ENCODE data around the gene CSTF3.

DNA sequence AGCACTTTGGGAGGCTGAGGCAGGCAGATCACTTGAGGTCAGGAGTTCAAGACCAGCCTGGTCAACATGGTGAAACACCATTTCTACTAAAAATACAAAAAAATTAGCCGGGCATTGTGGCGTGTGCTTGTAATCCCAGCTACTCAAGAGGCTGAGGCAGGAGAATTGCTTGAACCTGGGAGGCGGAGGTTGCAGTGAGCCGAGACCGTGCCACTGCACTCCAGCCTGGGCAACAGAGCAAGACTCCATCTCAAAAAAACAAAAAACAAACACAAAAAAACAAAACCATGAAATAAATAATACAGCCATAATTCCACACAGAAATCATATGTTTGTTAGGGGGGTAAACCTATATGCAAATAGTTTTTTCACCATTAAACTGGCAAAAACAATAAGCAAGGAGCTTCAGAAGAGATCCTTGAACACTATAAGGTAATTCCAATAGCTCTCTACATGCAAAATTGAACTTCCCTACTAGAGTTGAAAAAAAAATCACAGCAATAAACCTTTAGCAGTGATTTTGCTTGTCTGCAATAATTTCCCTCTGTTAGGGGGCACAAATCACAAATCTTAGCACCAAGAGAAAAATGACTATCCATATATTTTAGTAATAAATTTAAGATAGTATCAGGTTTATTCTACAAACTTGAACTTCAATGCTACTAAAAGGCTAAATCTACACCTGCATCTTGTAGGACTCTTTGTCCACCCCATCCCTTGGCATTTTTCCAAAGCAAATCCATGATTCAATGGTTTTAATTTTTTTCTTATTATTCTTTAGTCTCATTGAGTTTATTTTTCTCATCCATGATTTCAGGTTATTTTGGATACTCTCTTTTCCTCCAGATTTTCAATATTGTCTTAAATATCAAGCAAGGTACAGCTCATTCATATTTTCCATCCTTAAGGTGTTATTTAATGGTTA, 3.9 kb downstream of the CSTF3 start:
- TF ChIP-seq, protein P1, sequence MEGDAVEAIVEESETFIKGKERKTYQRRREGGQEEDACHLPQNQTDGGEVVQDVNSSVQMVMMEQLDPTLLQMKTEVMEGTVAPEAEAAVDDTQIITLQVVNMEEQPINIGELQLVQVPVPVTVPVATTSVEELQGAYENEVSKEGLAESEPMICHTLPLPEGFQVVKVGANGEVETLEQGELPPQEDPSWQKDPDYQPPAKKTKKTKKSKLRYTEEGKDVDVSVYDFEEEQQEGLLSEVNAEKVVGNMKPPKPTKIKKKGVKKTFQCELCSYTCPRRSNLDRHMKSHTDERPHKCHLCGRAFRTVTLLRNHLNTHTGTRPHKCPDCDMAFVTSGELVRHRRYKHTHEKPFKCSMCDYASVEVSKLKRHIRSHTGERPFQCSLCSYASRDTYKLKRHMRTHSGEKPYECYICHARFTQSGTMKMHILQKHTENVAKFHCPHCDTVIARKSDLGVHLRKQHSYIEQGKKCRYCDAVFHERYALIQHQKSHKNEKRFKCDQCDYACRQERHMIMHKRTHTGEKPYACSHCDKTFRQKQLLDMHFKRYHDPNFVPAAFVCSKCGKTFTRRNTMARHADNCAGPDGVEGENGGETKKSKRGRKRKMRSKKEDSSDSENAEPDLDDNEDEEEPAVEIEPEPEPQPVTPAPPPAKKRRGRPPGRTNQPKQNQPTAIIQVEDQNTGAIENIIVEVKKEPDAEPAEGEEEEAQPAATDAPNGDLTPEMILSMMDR (conservative IDR thresholded peaks at IDR 0.05): no peak
- no peak for TF ChIP-seq ZFX (IDR thresholded peaks at IDR 0.05)

Data from C4-2B (cell line).